Hepatocyte (in vitro differentiated cells): Measurements from ENCODE around the gene RANBP6.
"Not testable (repeated sequence)": the region's sequence is repeated elsewhere in the genome, so short reads cannot be mapped to it uniquely, and the experiment has no call there.

Experiments
- EZH2 ChIP-seq: fragments of 200-600 bp; sonication (generic); IDR thresholded peaks from 2 replicates; pipeline ENCODE4 v1.6.1; 2016; ENCODE audit warnings: antibody characterized with exemption, mild to moderate bottlenecking, borderline replicate concordance
- EZH2phosphoT487 ChIP-seq: fragments of 200-600 bp; sonication (generic); IDR thresholded peaks from one replicate; pipeline ENCODE4 v1.6.1; 2018; ENCODE audit warnings: antibody characterized with exemption, mild to moderate bottlenecking, low read depth, moderate library complexity; ENCODE audit not compliant: unreplicated experiment, severe bottlenecking
- TF ChIP-seq, protein P1 (sequence below): fragments of 200-600 bp; sonication (generic); IDR thresholded peaks from 2 replicates; pipeline ENCODE4 v1.5.1; 2016; ENCODE audit warnings: antibody characterized with exemption, mild to moderate bottlenecking; ENCODE audit not compliant: poor library complexity

DNA sequence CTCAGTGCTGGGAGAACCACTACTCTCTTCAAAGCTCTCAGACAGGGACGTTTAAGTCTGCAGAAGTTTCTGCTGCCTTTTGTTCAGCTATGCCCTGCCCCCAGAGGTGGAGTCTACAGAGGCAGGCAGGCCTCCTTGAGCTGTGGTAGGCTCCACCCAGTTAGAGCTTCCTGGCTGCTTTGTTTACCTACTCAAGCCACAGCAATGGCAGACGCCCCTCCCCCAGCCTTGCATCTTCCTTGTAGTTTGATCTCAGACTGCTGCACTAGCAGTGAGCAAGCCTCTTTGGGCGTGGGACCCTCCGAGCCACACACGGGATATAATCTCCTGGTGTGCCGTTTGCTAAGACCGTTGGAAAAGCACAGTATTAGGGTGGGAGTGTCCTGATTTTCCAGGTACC lies 47.7 kb upstream of the RANBP6 start:
- TF ChIP-seq, protein P1, sequence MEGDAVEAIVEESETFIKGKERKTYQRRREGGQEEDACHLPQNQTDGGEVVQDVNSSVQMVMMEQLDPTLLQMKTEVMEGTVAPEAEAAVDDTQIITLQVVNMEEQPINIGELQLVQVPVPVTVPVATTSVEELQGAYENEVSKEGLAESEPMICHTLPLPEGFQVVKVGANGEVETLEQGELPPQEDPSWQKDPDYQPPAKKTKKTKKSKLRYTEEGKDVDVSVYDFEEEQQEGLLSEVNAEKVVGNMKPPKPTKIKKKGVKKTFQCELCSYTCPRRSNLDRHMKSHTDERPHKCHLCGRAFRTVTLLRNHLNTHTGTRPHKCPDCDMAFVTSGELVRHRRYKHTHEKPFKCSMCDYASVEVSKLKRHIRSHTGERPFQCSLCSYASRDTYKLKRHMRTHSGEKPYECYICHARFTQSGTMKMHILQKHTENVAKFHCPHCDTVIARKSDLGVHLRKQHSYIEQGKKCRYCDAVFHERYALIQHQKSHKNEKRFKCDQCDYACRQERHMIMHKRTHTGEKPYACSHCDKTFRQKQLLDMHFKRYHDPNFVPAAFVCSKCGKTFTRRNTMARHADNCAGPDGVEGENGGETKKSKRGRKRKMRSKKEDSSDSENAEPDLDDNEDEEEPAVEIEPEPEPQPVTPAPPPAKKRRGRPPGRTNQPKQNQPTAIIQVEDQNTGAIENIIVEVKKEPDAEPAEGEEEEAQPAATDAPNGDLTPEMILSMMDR = not testable (repeated sequence)
- not testable (repeated sequence) for TF ChIP-seq EZH2, EZH2phosphoT487
